Lung (tissue), 12 donors: ENCODE results near the gene NOP9. TPM values are rescaled to one million over a fixed set of nuclear protein-coding genes. Genes with fewer than 3 reads are reported as not detected.
A peak's percentile ranks its signal among the peaks of the same experiment; 100 is the strongest.
"Not testable (repeated sequence)": the region's sequence is repeated elsewhere in the genome, so short reads cannot be mapped to it uniquely, and the experiment has no call there.

ENCODE experiments used
- ATAC-seq: fragments of 200-7000 bp; cut with Tn5 transposase; one replicate; pipeline ENCODE4 v1.9.1; 2020; ENCODE audit warnings: moderate number of reproducible peaks; ENCODE audit not compliant: insufficient read depth, low FRiP score
- DNase-seq, 3 donors: peaks; one replicate each; pipeline ENCODE4 v3.0.0-alpha.2; 2013 to 2017
- H3K27ac ChIP-seq, 2 donors: one replicate each; pipeline ENCODE4 v1.5.1; 2013; ENCODE audit warnings: mild to moderate bottlenecking in 2 of 2, moderate library complexity in 2 of 2, control low read depth in 1 of 2, inconsistent platforms in 1 of 2, low read depth in 1 of 2, low read length in 1 of 2
- H3K27me3 ChIP-seq, 3 donors: one replicate each; pipeline ENCODE4 v1.5.1; 2013; ENCODE audit warnings: low read length in 2 of 3; ENCODE audit not compliant: control insufficient read depth in 3 of 3, insufficient read depth in 3 of 3
- H3K36me3 ChIP-seq, 4 donors: one replicate each; pipeline ENCODE4 v1.5.1; 2013; ENCODE audit warnings: low read length in 4 of 4, mild to moderate bottlenecking in 1 of 4, moderate library complexity in 1 of 4; ENCODE audit not compliant: control insufficient read depth in 4 of 4, insufficient read depth in 4 of 4
- H3K4me1 ChIP-seq, 5 donors: one replicate each; pipeline ENCODE4 v1.5.1; 2013; ENCODE audit warnings: low read length in 5 of 5, mild to moderate bottlenecking in 2 of 5, moderate library complexity in 1 of 5; ENCODE audit not compliant: control insufficient read depth in 5 of 5, insufficient read depth in 5 of 5
- H3K4me3 ChIP-seq: one replicate; pipeline ENCODE4 v1.5.1; 2013; ENCODE audit warnings: mild to moderate bottlenecking, control low read depth, moderate library complexity
- H3K9ac ChIP-seq, 2 donors: one replicate each; pipeline ENCODE4 v1.5.1; 2013; ENCODE audit warnings: low read length in 2 of 2, control low read depth in 1 of 2; ENCODE audit not compliant: insufficient read depth in 1 of 2
- H3K9me3 ChIP-seq, 4 donors: one replicate each; pipeline ENCODE4 v1.5.1; 2013; ENCODE audit warnings: low read length in 3 of 4, mild to moderate bottlenecking in 1 of 4, moderate library complexity in 1 of 4; ENCODE audit not compliant: control insufficient read depth in 4 of 4, insufficient read depth in 3 of 4
- CTCF ChIP-seq: IDR thresholded peaks from 2 replicates; pipeline ENCODE4 v1.5.1; 2012; ENCODE audit warnings: mild to moderate bottlenecking; ENCODE audit errors: control extremely low read depth, extremely low read depth
- WGBS, 2 donors: extraction: QIAGEN DNeasy Blood & Tissue Kit; methylation state at CpG; one replicate each; pipeline ENCODE4 v1.1.7; 2013; 5-methylcytosine and 5-hydroxymethylcytosine counted together
- polyA plus RNA-seq, 2 donors: library from polyadenylated mRNA; stranded (reverse); fragments of 200-250 nt; gene quantifications; one replicate each; pipeline ENCODE4 v1.2.1, GENCODE V29; 2013
- total RNA-seq, 2 donors: library from RNA; depleted of rRNA in 1 of 2; stranded (reverse); fragments of >200 nt in 1 of 2; gene quantifications; one replicate each; pipeline ENCODE4 v1.2.1, GENCODE V29; 2014 to 2021
- donor health status: control.
- donor health status: control.
- donor health status: Bipolar disorder and iron deficiency.
- donor health status: healthy.
- donor health status: DM: yes; HTN: yes; CAD: no.

NOP9 gene
- total and polyA plus RNA-seq, 4 donors: 12.1 to 25.9 (median 13.8) TPM

- peaks cover 0 to 5% (median 0%) of the 10 kb centered on the region in 4 donors for H3K36me3 ChIP-seq
- H3K27ac ChIP-seq: peak overlapping the region in 1 of 2 donors; percentile 5
- peaks cover 0 to 5% (median 4%) of the 10 kb centered on the region in 3 donors for H3K27me3 ChIP-seq
- no peak for TF ChIP-seq CTCF
- H3K9ac ChIP-seq: no peak overlapping the region
- DNase-seq (no peak), ATAC-seq (no peak)
- H3K4me3 ChIP-seq: no peak overlapping the region
- H3K9me3 ChIP-seq: no peaks in the 10 kb centered on the region
- 72 to 76% methylated on average over 2 of the region's 2 CpGs for WGBS, 2 donors
- peaks cover 0 to 14% (median 0%) of the 10 kb centered on the region in 5 donors for H3K4me1 ChIP-seq
Measured at GRCh38 chr14:24327303-24327702, 27.7 kb downstream of the NOP9 start.

GRCh38 chr14:24327914-24328313, 28.3 kb downstream of the NOP9 start:
- DNase-seq: peak in 2 of 3 donors; percentile 39 to 42
- peak; percentile 27 for TF ChIP-seq CTCF
- not testable (repeated sequence) for H3K27ac ChIP-seq, ATAC-seq, H3K27me3 ChIP-seq, H3K36me3 ChIP-seq, H3K4me3 ChIP-seq, H3K9me3 ChIP-seq, H3K9ac ChIP-seq
- WGBS, 2 donors: 4 to 13% methylated on average over 9 of the region's 9 CpGs
- peaks cover 0 to 14% (median 0%) of the 10 kb centered on the region in 5 donors for H3K4me1 ChIP-seq

GRCh38 chr14:24329073-24329663, 29.5 kb downstream of the NOP9 start:
- Histone ChIP-seq H3K9ac (no peak overlapping the region), H3K36me3 (peaks cover 0 to 4% (median 0%) of the 10 kb centered on the region in 4 donors), H3K4me3 (no peak overlapping the region), H3K9me3 (no peaks in the 10 kb centered on the region), H3K27me3 (peaks cover 0 to 19% (median 17%) of the 10 kb centered on the region in 3 donors), H3K4me1 (peaks cover 0 to 13% (median under 1%) of the 10 kb centered on the region in 5 donors), H3K27ac (peak overlapping the region in 1 of 2 donors; percentile 34)
- ATAC-seq: no peak
- 85 to 88% methylated on average over 11 to 12 of the region's 12 CpGs for WGBS, 2 donors
- no peak for DNase-seq
- TF ChIP-seq CTCF: no peak
